D721Med (cell line): ENCODE data around the gene DDX54.
"Not testable (repeated sequence)": the region's sequence is repeated elsewhere in the genome, so short reads cannot be mapped to it uniquely, and the experiment has no call there.

ENCODE experiments used
- DNase-seq: peaks from one replicate; pipeline ENCODE4 v3.0.0; 2011; ENCODE audit warnings: low spot score; ENCODE audit not compliant: insufficient read length
- FAIRE-seq: peaks from 2 replicates; lab custom pipeline; 2011; peaks lifted over from hg19 to GRCh38; lab: Jason Lieb, UNC
- TF ChIP-seq, protein P1 (sequence below): IDR thresholded peaks from 2 replicates; pipeline ENCODE4 v1.5.1; 2012; ENCODE audit warnings: mild to moderate bottlenecking, control low read depth; ENCODE audit not compliant: insufficient read depth; ENCODE audit errors: missing control alignments

Gene DDX54

DNA sequence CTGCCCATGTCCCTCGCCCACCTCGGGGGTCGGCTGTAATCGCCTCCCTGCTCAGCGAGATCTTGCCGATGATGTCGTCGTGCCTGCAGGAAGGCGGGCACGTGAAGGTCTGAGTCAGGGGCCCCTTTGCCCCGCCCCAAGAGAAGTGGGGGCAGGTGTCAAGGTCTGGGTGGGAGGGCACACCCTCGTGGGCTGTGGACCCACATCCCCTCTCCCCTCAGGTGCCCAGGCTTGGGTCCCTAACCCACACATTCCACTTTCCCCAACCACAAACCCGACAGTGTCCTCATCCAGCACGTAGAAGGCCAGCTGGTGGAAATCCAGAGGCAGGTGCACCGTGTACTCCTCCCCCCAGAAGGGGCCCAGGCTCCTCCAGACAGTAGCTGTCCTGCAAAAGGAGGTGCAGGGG, 57.5 kb downstream of the DDX54 start:
- no peak for DNase-seq
- TF ChIP-seq, protein P1, sequence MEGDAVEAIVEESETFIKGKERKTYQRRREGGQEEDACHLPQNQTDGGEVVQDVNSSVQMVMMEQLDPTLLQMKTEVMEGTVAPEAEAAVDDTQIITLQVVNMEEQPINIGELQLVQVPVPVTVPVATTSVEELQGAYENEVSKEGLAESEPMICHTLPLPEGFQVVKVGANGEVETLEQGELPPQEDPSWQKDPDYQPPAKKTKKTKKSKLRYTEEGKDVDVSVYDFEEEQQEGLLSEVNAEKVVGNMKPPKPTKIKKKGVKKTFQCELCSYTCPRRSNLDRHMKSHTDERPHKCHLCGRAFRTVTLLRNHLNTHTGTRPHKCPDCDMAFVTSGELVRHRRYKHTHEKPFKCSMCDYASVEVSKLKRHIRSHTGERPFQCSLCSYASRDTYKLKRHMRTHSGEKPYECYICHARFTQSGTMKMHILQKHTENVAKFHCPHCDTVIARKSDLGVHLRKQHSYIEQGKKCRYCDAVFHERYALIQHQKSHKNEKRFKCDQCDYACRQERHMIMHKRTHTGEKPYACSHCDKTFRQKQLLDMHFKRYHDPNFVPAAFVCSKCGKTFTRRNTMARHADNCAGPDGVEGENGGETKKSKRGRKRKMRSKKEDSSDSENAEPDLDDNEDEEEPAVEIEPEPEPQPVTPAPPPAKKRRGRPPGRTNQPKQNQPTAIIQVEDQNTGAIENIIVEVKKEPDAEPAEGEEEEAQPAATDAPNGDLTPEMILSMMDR: no peak
- FAIRE-seq: no peak

DNA sequence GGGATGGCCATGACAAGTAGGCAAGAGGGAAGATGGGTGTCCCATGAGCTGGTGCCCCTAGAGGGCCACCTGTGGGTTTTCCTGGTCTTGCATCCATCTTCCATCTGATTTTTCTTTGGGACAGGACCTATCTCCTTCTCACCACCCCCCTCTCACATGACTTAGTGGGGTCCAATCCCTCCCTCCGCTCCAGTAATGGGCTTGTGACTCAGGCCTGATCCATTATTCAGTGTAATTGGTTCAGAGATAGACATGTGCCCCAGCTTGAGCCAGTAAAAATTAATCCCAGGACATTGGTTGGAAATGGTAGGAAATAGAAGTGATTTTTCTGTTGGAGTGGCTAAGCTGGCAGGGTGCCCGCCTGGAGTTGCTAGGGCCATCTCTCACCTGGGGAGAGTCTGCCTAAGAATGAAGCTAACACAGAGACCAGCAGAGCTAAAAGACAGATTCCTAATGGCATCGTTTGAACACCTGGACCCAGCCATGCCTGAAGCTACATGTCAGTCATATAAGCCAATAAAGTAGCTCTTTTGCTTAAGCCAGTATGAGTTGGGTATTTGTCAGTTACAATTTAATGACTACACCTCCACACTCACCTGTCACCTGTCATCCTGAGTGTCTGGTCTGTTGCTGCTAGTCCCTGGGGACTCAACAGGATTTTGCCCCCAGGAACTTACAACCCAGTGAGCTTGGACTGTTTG, 64.5 kb downstream of the DDX54 start:
- FAIRE-seq: no peak
- TF ChIP-seq, protein P1: no peak
- no peak for DNase-seq

DNA sequence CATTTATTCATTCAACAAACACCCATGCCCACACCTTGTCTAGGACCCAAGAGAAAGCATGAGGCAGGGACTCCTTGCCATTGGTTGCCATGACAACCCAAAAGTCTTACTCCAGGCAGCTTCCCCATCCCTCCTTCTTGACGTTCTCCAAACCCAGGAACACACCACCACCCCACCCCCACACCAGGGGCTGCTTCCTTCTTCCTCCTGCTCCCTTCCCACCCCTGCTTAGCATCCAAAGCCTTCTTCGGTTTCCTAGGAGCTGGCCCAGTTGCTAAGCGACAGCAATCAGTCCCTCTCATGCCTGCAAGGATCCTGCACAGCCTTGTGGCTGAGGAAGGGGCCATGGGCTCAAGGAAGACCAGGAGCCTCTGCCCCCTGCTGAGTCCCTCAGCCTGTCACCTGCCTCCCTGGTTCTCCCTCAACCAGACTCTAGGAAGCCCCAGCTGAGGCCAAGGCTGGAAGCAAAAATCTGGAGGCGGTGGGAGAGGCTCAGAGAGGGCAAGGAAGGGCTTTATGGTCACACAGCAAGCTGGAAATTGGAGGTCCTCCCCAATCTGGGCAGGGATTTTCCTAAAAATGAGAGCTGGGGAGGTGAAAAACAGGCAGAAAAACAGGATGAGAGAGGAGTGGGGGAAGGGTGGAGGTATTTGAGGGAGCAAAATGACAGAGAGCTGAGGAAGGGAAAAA, 65.2 kb downstream of the DDX54 start:
- TF ChIP-seq, protein P1: no peak
- DNase-seq: no peak
- FAIRE-seq: no peak

DNA sequence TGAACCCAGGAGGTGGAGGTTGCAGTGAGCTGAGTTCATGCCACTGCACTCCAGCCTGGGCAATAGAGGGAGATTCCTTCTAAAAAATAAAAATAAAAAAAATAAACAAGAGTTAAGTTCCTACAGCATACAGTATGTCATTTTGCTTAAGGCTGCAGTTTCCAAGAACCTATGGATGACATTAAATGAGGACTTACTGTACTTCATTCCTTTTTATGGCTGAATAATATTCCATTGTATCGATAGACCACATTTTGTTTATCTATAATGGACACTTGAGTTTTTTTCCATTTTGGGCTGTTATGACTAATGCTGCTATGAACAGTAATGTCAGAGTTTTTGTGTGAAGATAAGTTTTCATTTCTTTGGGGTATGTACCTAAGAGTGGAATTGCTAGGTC, 67.1 kb downstream of the DDX54 start:
- no peak for FAIRE-seq
- DNase-seq: no peak
- TF ChIP-seq, protein P1: no peak

DNA sequence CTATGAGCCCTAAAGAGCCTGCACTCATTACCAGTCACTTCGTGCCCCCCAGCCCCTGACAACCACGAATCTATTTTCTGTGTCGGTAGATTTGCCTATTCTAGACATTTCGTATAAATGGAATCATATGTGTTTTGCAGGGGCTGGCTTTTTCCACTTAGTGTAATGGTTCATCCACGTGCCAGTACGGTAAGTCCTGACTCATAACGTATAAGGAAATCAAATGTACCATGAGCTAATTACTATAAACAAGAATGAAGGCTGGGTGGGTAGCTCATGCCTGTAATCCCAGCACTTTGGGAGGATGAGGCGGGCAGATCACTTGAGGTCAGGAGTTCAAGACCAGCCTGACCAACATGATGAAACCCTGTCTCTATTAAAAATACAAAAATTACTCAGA, 67.6 kb downstream of the DDX54 start:
- DNase-seq: not testable (repeated sequence)

DNA sequence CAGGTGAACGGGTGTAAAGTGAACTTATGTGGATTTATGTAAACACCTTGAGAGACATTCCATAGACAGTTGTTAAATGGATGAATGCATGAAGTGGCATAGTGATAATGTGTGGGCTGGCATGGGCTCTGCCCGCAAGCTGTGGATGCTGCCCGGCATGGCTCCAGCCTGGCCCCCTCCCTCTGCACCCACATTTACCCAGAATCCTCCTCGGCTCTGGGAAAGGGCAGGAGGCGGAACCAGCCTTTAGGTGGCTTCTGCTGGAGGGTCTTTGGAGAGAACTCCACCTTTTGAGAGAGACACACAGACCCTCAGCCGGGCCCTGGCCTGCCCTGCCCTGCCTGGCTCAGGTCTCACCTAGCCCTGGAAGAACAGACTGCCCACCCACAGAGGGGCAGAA, 68.4 kb downstream of the DDX54 start:
- DNase-seq: no peak
- no peak for FAIRE-seq
- TF ChIP-seq, protein P1: no peak

More for the DNA sequence above, 67.6 kb downstream of the DDX54 start:
- not testable (repeated sequence) for FAIRE-seq

DNA sequence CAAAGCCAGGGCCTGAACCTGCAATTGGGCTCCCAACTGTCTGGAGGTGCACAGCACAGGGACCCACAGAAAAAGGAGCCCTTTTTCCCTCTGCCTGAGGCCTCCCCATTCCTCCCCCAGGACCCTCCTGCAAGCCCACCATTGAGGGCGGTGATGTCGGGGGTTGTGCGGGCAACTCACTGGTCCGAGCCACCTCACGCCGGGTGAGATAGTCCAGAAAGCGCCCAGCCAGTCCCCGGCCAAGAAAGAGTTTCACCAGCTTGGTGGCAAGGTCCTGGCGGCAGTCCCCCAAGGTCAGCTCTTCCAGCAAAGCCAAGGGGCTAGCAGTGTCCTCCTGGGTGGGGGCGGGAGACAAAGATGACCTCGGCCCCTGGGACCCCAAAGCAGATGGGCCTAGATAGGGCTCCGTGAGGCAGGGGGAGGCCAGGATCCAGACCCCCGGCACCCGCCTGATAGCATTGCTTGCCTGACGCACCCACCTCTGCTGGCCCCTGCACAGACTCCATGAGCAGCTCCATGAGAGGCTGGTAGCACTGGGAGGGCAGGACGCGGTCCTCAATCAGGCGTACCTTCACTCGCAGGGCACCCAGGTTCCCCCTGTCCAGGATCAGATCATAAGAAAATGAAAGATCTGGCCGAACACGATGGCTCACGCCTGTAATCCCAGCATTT, 69.7 kb downstream of the DDX54 start:
- FAIRE-seq: no peak
- TF ChIP-seq, protein P1: no peak
- no peak for DNase-seq
